H1 (cell line): Measurements from ENCODE around the gene FSD1L. TPM values are rescaled to one million over a fixed set of nuclear protein-coding genes. Genes with fewer than 3 reads are reported as not detected.

Experiments used
- CTCF ChIA-PET: fragments of 300-600 bp; sonication (Branson Sonifier 250); formaldehyde crosslinking; loops from one replicate; lab custom pipeline; 2021; ENCODE audit not compliant: partially characterized antibody; lab: Charles Lee
- POLR2A ChIA-PET: fragments of 300-600 bp; sonication (Branson Sonifier 250); formaldehyde crosslinking; loops from one replicate; lab custom pipeline; 2021; ENCODE audit warnings: inconsistent platforms; ENCODE audit not compliant: partially characterized antibody; lab: Charles Lee
- DNase-seq, 2 experiments: peaks; one replicate each; pipeline versions ENCODE4 v3.0.0 to v3.0.0-alpha.2; 2010 to 2022; ENCODE audit warnings: low spot score in 2 of 2, low read depth in 1 of 2, mixed read lengths in 1 of 2
- FAIRE-seq: peaks from 2 replicates; lab custom pipeline; 2011; peaks lifted over from hg19 to GRCh38; lab: Jason Lieb, UNC
- H2AFZ ChIP-seq: 2 replicates; pipeline ENCODE4 v1.8.1; 2012; ENCODE audit warnings: low read length, inconsistent platforms
- H2AK5ac ChIP-seq: 2 replicates; pipeline ENCODE4 v1.6.1; 2013; ENCODE audit warnings: low read depth, low read length
- H2BK120ac ChIP-seq: replicated peaks from 2 replicates; pipeline ENCODE3; 2013; ENCODE audit warnings: low read depth, low read length, inconsistent platforms
- H2BK12ac ChIP-seq: 2 replicates; pipeline ENCODE4 v1.6.1; 2013; ENCODE audit warnings: low read depth, low read length
- H2BK15ac ChIP-seq: 2 replicates; pipeline ENCODE4 v1.6.1; 2013; ENCODE audit warnings: low read length
- H2BK20ac ChIP-seq: 2 replicates; pipeline ENCODE4 v1.6.1; 2013; ENCODE audit warnings: low read length
- H2BK5ac ChIP-seq: 2 replicates; pipeline ENCODE4 v1.6.1; 2013; ENCODE audit warnings: low read depth, low read length
- H3K14ac ChIP-seq: 2 replicates; pipeline ENCODE4 v1.6.1; 2013; ENCODE audit warnings: inconsistent platforms; ENCODE audit not compliant: insufficient read length
- H3K18ac ChIP-seq: 2 replicates; pipeline ENCODE4 v1.6.1; 2013; ENCODE audit warnings: low read length; ENCODE audit errors: extremely low read depth
- H3K23ac ChIP-seq: 2 replicates; pipeline ENCODE4 v1.6.1; 2013; ENCODE audit warnings: inconsistent platforms; ENCODE audit not compliant: insufficient read length
- H3K23me2 ChIP-seq: 2 replicates; pipeline ENCODE4 v1.6.1; 2013; ENCODE audit warnings: low read depth, low read length
- H3K27ac ChIP-seq: 2 replicates; pipeline ENCODE4 v1.6.1; 2011; ENCODE audit warnings: low read depth, low read length, inconsistent platforms
- H3K27me3 ChIP-seq, 4 experiments: replicated peaks in 1 of 4; 1 replicate in 1 of 4; 2 replicates in 3 of 4; pipeline versions ENCODE4 v1.6.1 to v1.8.1; 2011 to 2013; ENCODE audit warnings: low read length in 3 of 4, mild to moderate bottlenecking in 3 of 4, inconsistent platforms in 2 of 4, mixed read lengths in 2 of 4, moderate library complexity in 1 of 4; ENCODE audit not compliant: control insufficient read depth in 3 of 4, insufficient read depth in 3 of 4; ENCODE audit errors: extremely low read depth in 1 of 4
- H3K36me3 ChIP-seq, 4 experiments: 2 replicates each; pipeline versions ENCODE4 v1.6.1 to v1.8.1; 2011 to 2013; ENCODE audit warnings: mild to moderate bottlenecking in 4 of 4, low read length in 3 of 4, moderate library complexity in 2 of 4, control low read depth in 1 of 4, inconsistent platforms in 1 of 4; ENCODE audit not compliant: insufficient read depth in 4 of 4, control insufficient read depth in 2 of 4
- H3K4ac ChIP-seq: replicated peaks from 2 replicates; pipeline ENCODE3; 2013; ENCODE audit warnings: low read length, low read depth, mixed read lengths, inconsistent platforms; ENCODE audit not compliant: insufficient read length
- H3K4me1 ChIP-seq, 4 experiments: replicated peaks in 1 of 4; 1 replicate in 1 of 4; 2 replicates in 3 of 4; pipeline versions ENCODE4 v1.6.1 to v1.8.1; 2011 to 2013; ENCODE audit warnings: low read length in 3 of 4, inconsistent platforms in 2 of 4, mixed read lengths in 1 of 4; ENCODE audit not compliant: insufficient read depth in 4 of 4, control insufficient read depth in 3 of 4
- H3K4me2 ChIP-seq, 2 experiments: 2 replicates each; pipeline versions ENCODE4 v1.6.1 to v1.8.1; 2011 to 2013; ENCODE audit warnings: low read depth in 2 of 2, low read length in 2 of 2, control low read depth in 1 of 2, inconsistent platforms in 1 of 2, mild to moderate bottlenecking in 1 of 2; ENCODE audit not compliant: insufficient read depth in 1 of 2
- H3K4me3 ChIP-seq, 4 experiments: fragments of 200-600, 300-600 bp in 1 of 4; sonication (generic), shearing (Covaris generic), sonication (Bioruptor Twin) in 1 of 4; 2 replicates each; pipeline versions ENCODE4 v1.5.1 to v1.8.1; 2011 to 2016; ENCODE audit warnings: low read length in 4 of 4, low read depth in 3 of 4, control low read depth in 2 of 4, inconsistent platforms in 2 of 4, mild to moderate bottlenecking in 2 of 4, mixed read lengths in 1 of 4, moderate library complexity in 1 of 4; ENCODE audit not compliant: insufficient read depth in 2 of 4; ENCODE audit errors: extremely low read depth in 1 of 4
- H3K56ac ChIP-seq: replicated peaks from 2 replicates; pipeline ENCODE3; 2013; ENCODE audit warnings: low read depth, mild to moderate bottlenecking, mixed read lengths, low read length, inconsistent platforms; ENCODE audit not compliant: insufficient read length
- H3K79me1 ChIP-seq: 2 replicates; pipeline ENCODE4 v1.6.1; 2013; ENCODE audit warnings: low read depth, low read length, control low read depth
- H3K79me2 ChIP-seq, 2 experiments: 2 replicates each; pipeline versions ENCODE4 v1.6.1 to v1.8.1; 2012 to 2013; ENCODE audit warnings: low read length in 2 of 2, mild to moderate bottlenecking in 2 of 2, inconsistent platforms in 1 of 2; ENCODE audit not compliant: insufficient read depth in 2 of 2, control insufficient read depth in 1 of 2
- H3K9ac ChIP-seq, 4 experiments: replicated peaks in 1 of 4; 1 replicate in 1 of 4; 2 replicates in 3 of 4; pipeline versions ENCODE4 v1.6.1 to v1.8.1; 2011 to 2013; ENCODE audit warnings: low read depth in 3 of 4, low read length in 3 of 4, control low read depth in 2 of 4, mild to moderate bottlenecking in 2 of 4, moderate library complexity in 2 of 4, inconsistent platforms in 1 of 4; ENCODE audit errors: extremely low read depth in 1 of 4
- H3K9me3 ChIP-seq, 2 experiments: 2 replicates each; pipeline versions ENCODE4 v1.6.1 to v1.8.1; 2012 to 2013; ENCODE audit warnings: mild to moderate bottlenecking in 2 of 2, moderate library complexity in 2 of 2, control low read depth in 1 of 2, inconsistent platforms in 1 of 2, low read depth in 1 of 2, low read length in 1 of 2, mixed read lengths in 1 of 2; ENCODE audit not compliant: insufficient read depth in 2 of 2
- H4K20me1 ChIP-seq, 2 experiments: replicated peaks in 1 of 2; 2 replicates each; pipeline versions ENCODE3 to v1.8.1; 2011 to 2013; ENCODE audit warnings: inconsistent platforms in 2 of 2, low read length in 2 of 2, mild to moderate bottlenecking in 1 of 2; ENCODE audit not compliant: insufficient read depth in 2 of 2, control insufficient read depth in 1 of 2
- H4K5ac ChIP-seq: 2 replicates; pipeline ENCODE4 v1.6.1; 2013; ENCODE audit warnings: low read length, low read depth, mixed read lengths, inconsistent platforms; ENCODE audit not compliant: insufficient read length
- H4K8ac ChIP-seq: 2 replicates; pipeline ENCODE4 v1.8.0; 2013; ENCODE audit warnings: mild to moderate bottlenecking, moderate library complexity, low read length, inconsistent platforms; ENCODE audit not compliant: insufficient read depth; ENCODE audit errors: extremely low read depth
- H4K91ac ChIP-seq: replicated peaks from 2 replicates; pipeline ENCODE3; 2013; ENCODE audit warnings: low read length, mixed read lengths, inconsistent platforms; ENCODE audit not compliant: insufficient read length
- CHD2 ChIP-seq: IDR thresholded peaks from 2 replicates; pipeline ENCODE4 v1.6.1; 2012; ENCODE audit warnings: low read length, improper control_type of control experiment
- HDAC2 ChIP-seq, 2 experiments: fragments of 300-600 bp in 1 of 2; sonication (generic) in 1 of 2; IDR thresholded peaks; 2 replicates each; pipeline ENCODE4 v1.6.1; 2011 to 2012; ENCODE audit warnings: low read depth in 2 of 2, low read length in 2 of 2, mild to moderate bottlenecking in 2 of 2, moderate library complexity in 2 of 2, borderline replicate concordance in 1 of 2, inconsistent platforms in 1 of 2
- TBP ChIP-seq: IDR thresholded peaks from 2 replicates; pipeline ENCODE4 v1.6.1; 2011; ENCODE audit warnings: low read depth, low read length, improper control_type of control experiment
- WGBS, 2 experiments: shearing (Covaris generic) in 1 of 2; methylation state at CpG; one replicate each; pipeline versions ENCODE4 v1.1.6 to v1.1.7; 2013 to 2015; ENCODE audit warnings: low lambda C conversion rate in 2 of 2, mixed read lengths in 2 of 2, inconsistent platforms in 1 of 2, low coverage in 1 of 2, missing lambda C conversion rate in 1 of 2; ENCODE audit not compliant: insufficient replicate concordance in 2 of 2, insufficient coverage in 1 of 2, insufficient read length in 1 of 2; ENCODE audit errors: extremely low coverage in 1 of 2, missing lambda C conversion rate in 1 of 2; 5-methylcytosine and 5-hydroxymethylcytosine counted together
- long read RNA-seq, 2 experiments: library from RNA in 1 of 2; library from capped mRNA in 1 of 2; stranded (forward); transcript quantifications; one replicate each; pipeline ENCODE4 v2.0.0, GENCODE V29; 2021; ENCODE audit warnings: inconsistent platforms in 1 of 2
- polyA minus RNA-seq, 3 experiments: library from RNA; depleted of rRNA, polyadenylated mRNA; stranded (reverse); fragments of >200 nt; gene quantifications; 1 replicate in 2 of 3; 2 replicates in 1 of 3; pipeline ENCODE4 v1.2.3, GENCODE V29; 2011
- polyA plus RNA-seq, 7 experiments: library from polyadenylated mRNA; depleted of rRNA in 3 of 7; stranded (reverse) in 5 of 7; unstranded in 2 of 7; fragments of >200 nt in 5 of 7; fragments of 200-250 nt in 2 of 7; gene quantifications; 1 replicate in 5 of 7; 2 replicates in 1 of 7; 4 replicates in 1 of 7; pipeline versions ENCODE4 v1.2.1 to v1.2.3, GENCODE V29; 2011 to 2013; ENCODE audit warnings: missing spikeins in 2 of 7, mixed read lengths in 2 of 7
- total RNA-seq: library from RNA; stranded (reverse); fragmentation: NEBNext Ultra II Directional; extraction: Animal tissue kit (Norgen Biotek cat#: 25700); gene quantifications from 2 replicates; pipeline ENCODE4 v1.2.1, GENCODE V29; 2021

The FSD1L gene
- total RNA-seq (4.8 and 6.2 TPM in 2 replicates), polyA plus RNA-seq (2011; rRNA removed) (0.46 and 0.91 TPM in 2 replicates), polyA minus RNA-seq (2011; rRNA and poly(A)+ RNA removed) (3.8 and 4.1 TPM in 2 replicates)
- 1.1 TPM for polyA plus RNA-seq (2011; cell fraction: cytosol; rRNA removed)
- 1.5 TPM for polyA plus RNA-seq (2011; cell fraction: nucleus; rRNA removed)
- polyA plus RNA-seq (2012, experiment 1 of 2): 1.7 to 4.0 TPM (median 2.2 TPM) in 4 replicates
- 0.30 TPM for polyA plus RNA-seq (2012, experiment 2 of 2)
- 2.2 TPM for polyA plus RNA-seq (2013, experiment 1 of 2)
- 1.8 TPM for polyA plus RNA-seq (2013, experiment 2 of 2)
- 4.4 TPM for polyA minus RNA-seq (2011; cell fraction: cytosol; rRNA and poly(A)+ RNA removed)
- 21.8 TPM for polyA minus RNA-seq (2011; cell fraction: nucleus; rRNA and poly(A)+ RNA removed)
- long read RNA-seq, experiment 1, partial matches to known transcripts: 0 of 3 reads
- long read RNA-seq, experiment 1, other reads (novel, unspliced or antisense): 3 of 3 reads
- long read RNA-seq, experiment 2, partial matches to known transcripts: 0 of 1 reads
- long read RNA-seq, experiment 2, other reads (novel, unspliced or antisense): 1 of 1 reads

DNA sequence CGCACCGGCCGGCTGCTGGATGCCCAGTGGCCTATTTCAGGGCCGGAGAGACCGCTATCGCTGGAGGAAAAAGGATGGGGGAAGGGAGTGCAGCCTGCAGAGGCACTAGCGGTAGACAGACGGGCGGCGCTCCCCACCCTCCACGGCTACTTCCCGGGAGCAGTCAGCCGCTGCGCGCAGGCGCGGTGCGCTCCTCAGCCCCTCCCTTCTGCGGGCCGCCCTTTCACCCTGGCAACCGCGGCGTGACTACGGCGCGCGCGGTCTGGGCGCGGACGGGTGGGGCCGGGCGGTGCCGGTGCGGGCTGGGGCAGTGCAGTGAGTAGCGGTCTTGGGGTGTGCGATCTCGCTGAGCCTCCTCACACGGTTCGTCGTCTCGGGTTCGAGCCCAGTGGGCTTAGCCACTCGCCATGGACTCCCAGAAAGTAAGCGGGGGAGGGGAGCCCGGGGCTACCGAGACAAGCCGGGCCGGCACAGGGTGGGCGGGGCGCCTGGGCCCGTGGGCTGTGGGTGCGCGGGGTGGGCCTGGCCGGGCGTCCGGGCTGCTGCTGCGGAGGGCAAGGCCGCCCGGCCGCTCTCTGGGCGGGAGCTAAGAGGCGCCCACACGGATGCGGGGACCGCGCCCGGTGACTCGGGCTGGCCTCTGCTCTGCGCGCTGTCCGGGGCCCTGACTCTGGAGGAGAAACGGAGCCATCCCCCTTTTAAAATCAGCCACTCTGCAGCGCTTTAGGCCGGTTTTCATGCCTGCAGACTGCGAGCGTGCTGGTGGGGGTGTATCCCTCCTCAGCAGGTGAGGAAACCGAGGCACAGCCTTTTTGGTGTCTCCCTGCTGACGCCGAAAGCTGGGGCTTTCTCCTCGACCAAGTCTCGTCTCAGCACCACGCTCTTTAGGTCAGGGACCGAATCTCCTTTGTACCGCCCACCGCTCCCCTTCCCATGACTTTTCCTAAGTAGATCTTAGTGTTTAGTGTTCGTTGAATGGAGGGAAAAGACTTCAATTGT lies at the start of gene FSD1L:
Gene FSD1L (plus strand): TSS at position 221 of the 999 bp plus-strand sequence. CDS start 187 bp downstream, at position 408.
- Histone ChIP-seq H3K4me1 (peaks cover 0 to 5% (median 3%) of the 10 kb centered on the region in 4 experiments; a peak in 1 of 7 replicates), H3K4me2 (peak within 1 kb of the TSS; percentile 67 to 88), H3K56ac (peak within 1 kb of the TSS; percentile 75), H3K79me2 (peaks cover 0 to 33% of the 10 kb centered on the region in 2 experiments; a peak in 3 of 4 replicates), H2BK120ac (no peak within 1 kb of the TSS), H3K4me3 (peak within 1 kb of the TSS; percentile 63 to 81 (median 76)), H2AK5ac (no peak within 1 kb of the TSS), H3K23me2 (peaks cover 9% of the 10 kb centered on the region), H3K79me1 (no peaks in the 10 kb centered on the region), H3K36me3 (no peaks in the 10 kb centered on the region), H2BK15ac (peak within 1 kb of the TSS; percentile 54; the same call in 1 of the 2 replicates), H3K27me3 (no peaks in the 10 kb centered on the region), H3K27ac (peak within 1 kb of the TSS; percentile 57; the same call in 1 of the 2 replicates), H2BK5ac (peak within 1 kb of the TSS; percentile 89; the same call in 1 of the 2 replicates), H3K9ac (peak within 1 kb of the TSS; percentile 76 to 82 (median 78)), H3K4ac (peak within 1 kb of the TSS; percentile 88), H2BK20ac (no peak within 1 kb of the TSS), H3K9me3 (no peaks in the 10 kb centered on the region), H3K23ac (no peak within 1 kb of the TSS), H4K20me1 (peaks cover 0 to 2% of the 10 kb centered on the region in 2 experiments), H3K18ac (peak within 1 kb of the TSS; percentile 84), H2BK12ac (peak within 1 kb of the TSS; percentile 42; the same call in 1 of the 2 replicates), H4K5ac (peak within 1 kb of the TSS; percentile 85), H4K8ac (peak within 1 kb of the TSS; percentile 82), H2AFZ (peak within 1 kb of the TSS; percentile 78; the same call in 1 of the 2 replicates), H4K91ac (peak within 1 kb of the TSS; percentile 82), H3K14ac (no peak within 1 kb of the TSS)
- POLR2A ChIA-PET: interaction anchor here (0.7 to 0.8 kb wide), 2 partner anchors 11 to 52 kb away, joined by 3 read pairs; no protein-coding TSS in a partner anchor
- CTCF ChIA-PET: interaction anchor here (1.0 to 1.2 kb wide), 2 partner anchors 13 to 27 kb away, joined by 3 to 5 read pairs; no protein-coding TSS in a partner anchor
- WGBS, 2 experiments: 1% methylated on average over 59 of the region's 87 CpGs; no CpG with 5 or more reads in 1 of the 2 experiments
- DNase-seq (peak; percentile 65 to 89), FAIRE-seq (peak; percentile 7)
- 0 out of 2 replicates have a peak, but pooled peaks have one; percentile 16 for TF ChIP-seq TBP
- TF ChIP-seq HDAC2 (IDR thresholded peaks at IDR 0.05; ENCODE audit: borderline replicate concordance in 1 of 2, low read depth in 2 of 2, low read length in 2 of 2): peak; percentile 98 to 99
- TF ChIP-seq CHD2: no peak
